Measurements from ENCODE around the gene KIF1B. TPM values are rescaled to one million over a fixed set of nuclear protein-coding genes. Genes with fewer than 3 reads are reported as not detected.

The KIF1B gene
- polyA plus RNA-seq, 1 donor = 23.8 TPM

GRCh38 chr1:10326251-10326650 is 115.9 kb downstream of the KIF1B start:
- DNase-seq = no peak
- H3K9me3 ChIP-seq (ENCODE audit: control insufficient read depth, low read depth, low read length) = no peaks in the 10 kb centered on the region
- no CpG with 5 or more reads among the region's 11 CpGs for WGBS (ENCODE audit: insufficient coverage, low lambda C conversion rate)
- no peak overlapping the region for H3K4me3 ChIP-seq (ENCODE audit: low read length)
- no peaks in the 10 kb centered on the region for H3K27me3 ChIP-seq (ENCODE audit: control insufficient read depth, insufficient read depth, low read length)
- peaks cover 33% of the 10 kb centered on the region for H3K36me3 ChIP-seq (ENCODE audit: control insufficient read depth, insufficient read depth, low read length)
- no peaks in the 10 kb centered on the region for H3K4me1 ChIP-seq (ENCODE audit: control insufficient read depth, insufficient read depth, low read length)
- no peak overlapping the region for H3K27ac ChIP-seq (ENCODE audit: low read length)

DNA sequence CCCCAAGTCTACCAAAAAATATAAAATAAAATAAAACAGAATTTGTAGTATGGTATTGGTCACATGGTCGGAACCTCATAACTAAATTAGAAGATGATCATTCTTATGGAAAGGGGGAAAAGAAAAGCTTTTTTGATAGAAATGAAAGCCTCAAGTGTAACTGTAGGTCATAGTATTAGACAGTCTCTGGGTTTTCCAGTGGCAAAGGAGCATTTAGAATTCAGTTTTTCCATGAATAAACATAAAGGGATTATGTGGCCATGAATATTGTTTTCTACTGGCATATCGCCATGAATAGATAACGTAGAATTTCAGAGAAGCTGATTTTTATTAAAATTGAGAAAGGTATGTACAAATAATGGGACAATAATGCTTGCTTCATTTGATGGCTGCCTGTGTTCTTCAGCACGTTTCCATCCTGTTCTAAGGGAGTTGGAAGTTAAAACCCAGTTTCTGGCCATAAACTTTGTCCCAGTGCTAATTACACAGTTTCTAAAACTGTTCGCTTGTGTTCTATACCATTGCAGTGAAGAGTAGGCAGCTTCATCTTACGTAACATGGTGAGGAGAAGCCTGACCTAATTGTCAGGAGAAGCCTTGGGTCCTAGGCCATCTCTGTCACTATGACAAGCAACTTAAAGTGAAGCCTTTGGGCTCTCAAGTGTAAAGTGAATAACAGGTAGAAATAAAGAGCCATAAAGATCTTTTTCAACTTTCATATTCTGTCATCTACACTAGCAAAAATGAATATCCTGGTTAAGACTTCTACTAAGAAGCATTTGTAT is 118.0 kb downstream of the KIF1B start:
- 100% methylated on average over 1 of the region's 6 CpGs for WGBS (ENCODE audit: insufficient coverage, low lambda C conversion rate)
- peaks cover 21% of the 10 kb centered on the region for H3K36me3 ChIP-seq (ENCODE audit: control insufficient read depth, insufficient read depth, low read length)
- H3K9me3 ChIP-seq (ENCODE audit: control insufficient read depth, low read depth, low read length) = no peaks in the 10 kb centered on the region
- no peaks in the 10 kb centered on the region for H3K27me3 ChIP-seq (ENCODE audit: control insufficient read depth, insufficient read depth, low read length)
- H3K4me1 ChIP-seq (ENCODE audit: control insufficient read depth, insufficient read depth, low read length) = no peaks in the 10 kb centered on the region
- no peak overlapping the region for H3K4me3 ChIP-seq (ENCODE audit: low read length)
- no peak for DNase-seq
- H3K27ac ChIP-seq (ENCODE audit: low read length) = no peak overlapping the region

DNA sequence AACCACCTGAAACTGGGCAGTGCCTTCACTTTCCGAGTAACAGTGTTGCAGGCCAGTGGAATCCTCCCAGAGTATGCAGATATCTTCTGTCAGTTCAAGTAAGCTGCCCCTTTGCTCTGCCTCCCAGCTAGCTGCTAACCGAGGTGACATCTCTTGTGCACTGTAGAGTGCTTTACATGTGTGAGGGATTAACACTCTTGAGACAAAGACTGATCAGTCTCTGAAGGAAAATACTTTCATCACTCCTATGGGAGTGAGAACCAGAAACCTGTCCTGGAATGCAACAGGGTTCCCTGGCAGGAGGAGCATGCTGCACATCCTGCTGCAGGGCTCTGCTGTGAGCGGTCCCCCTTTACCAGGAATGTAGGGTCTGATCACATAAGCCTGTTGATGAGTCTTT is 127.1 kb downstream of the KIF1B start:
- Histone ChIP-seq H3K4me1 (ENCODE audit: control insufficient read depth, insufficient read depth, low read length) (no peaks in the 10 kb centered on the region), H3K36me3 (ENCODE audit: control insufficient read depth, insufficient read depth, low read length) (peaks cover 46% of the 10 kb centered on the region), H3K9me3 (ENCODE audit: control insufficient read depth, low read depth, low read length) (no peaks in the 10 kb centered on the region), H3K27me3 (ENCODE audit: control insufficient read depth, insufficient read depth, low read length) (no peaks in the 10 kb centered on the region), H3K27ac (ENCODE audit: low read length) (no peak overlapping the region), H3K4me3 (ENCODE audit: low read length) (no peak overlapping the region)
- no peak for DNase-seq
- WGBS (ENCODE audit: insufficient coverage, low lambda C conversion rate) = no CpG with 5 or more reads among the region's 3 CpGs

GRCh38 chr1:10338047-10338446 is 127.7 kb downstream of the KIF1B start:
- H3K36me3 ChIP-seq (ENCODE audit: control insufficient read depth, insufficient read depth, low read length) = peaks cover 49% of the 10 kb centered on the region

DNA sequence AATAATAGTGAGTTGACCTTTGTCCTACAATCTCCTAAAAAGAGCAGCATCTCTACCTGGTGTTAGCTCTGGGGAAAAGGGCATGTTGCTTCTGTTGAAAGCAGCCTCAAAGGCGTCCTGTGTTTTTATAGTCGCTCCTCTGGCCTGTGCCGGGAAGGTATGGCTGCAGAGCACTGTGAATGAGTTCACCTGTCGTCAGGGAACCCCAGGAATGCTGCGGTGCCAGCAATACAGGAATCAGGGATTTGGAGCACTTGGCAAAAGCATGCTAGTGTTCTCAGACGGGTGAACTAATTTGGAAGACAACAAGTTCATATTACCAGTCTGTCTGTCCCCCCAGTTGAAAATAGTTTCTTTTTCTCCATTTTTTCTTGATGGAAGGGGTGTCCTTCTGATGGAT is 128.2 kb downstream of the KIF1B start:
- Histone ChIP-seq H3K9me3 (ENCODE audit: control insufficient read depth, low read depth, low read length) (no peaks in the 10 kb centered on the region), H3K36me3 (ENCODE audit: control insufficient read depth, insufficient read depth, low read length) (peaks cover 52% of the 10 kb centered on the region), H3K4me3 (ENCODE audit: low read length) (no peak overlapping the region), H3K4me1 (ENCODE audit: control insufficient read depth, insufficient read depth, low read length) (no peaks in the 10 kb centered on the region), H3K27me3 (ENCODE audit: control insufficient read depth, insufficient read depth, low read length) (no peaks in the 10 kb centered on the region), H3K27ac (ENCODE audit: low read length) (no peak overlapping the region)
- WGBS (ENCODE audit: insufficient coverage, low lambda C conversion rate) = no CpG with 5 or more reads among the region's 6 CpGs
- DNase-seq = no peak

More at GRCh38 chr1:10338047-10338446, 127.7 kb downstream of the KIF1B start:
- DNase-seq = peak; percentile 22 to 34
- no peak overlapping the region for H3K27ac ChIP-seq (ENCODE audit: low read length)
- no peaks in the 10 kb centered on the region for H3K9me3 ChIP-seq (ENCODE audit: control insufficient read depth, low read depth, low read length)
- H3K4me3 ChIP-seq (ENCODE audit: low read length) = no peak overlapping the region
- H3K27me3 ChIP-seq (ENCODE audit: control insufficient read depth, insufficient read depth, low read length) = no peaks in the 10 kb centered on the region
- WGBS (ENCODE audit: insufficient coverage, low lambda C conversion rate) = no CpG with 5 or more reads among the region's 2 CpGs
- H3K4me1 ChIP-seq (ENCODE audit: control insufficient read depth, insufficient read depth, low read length) = no peaks in the 10 kb centered on the region

DNA sequence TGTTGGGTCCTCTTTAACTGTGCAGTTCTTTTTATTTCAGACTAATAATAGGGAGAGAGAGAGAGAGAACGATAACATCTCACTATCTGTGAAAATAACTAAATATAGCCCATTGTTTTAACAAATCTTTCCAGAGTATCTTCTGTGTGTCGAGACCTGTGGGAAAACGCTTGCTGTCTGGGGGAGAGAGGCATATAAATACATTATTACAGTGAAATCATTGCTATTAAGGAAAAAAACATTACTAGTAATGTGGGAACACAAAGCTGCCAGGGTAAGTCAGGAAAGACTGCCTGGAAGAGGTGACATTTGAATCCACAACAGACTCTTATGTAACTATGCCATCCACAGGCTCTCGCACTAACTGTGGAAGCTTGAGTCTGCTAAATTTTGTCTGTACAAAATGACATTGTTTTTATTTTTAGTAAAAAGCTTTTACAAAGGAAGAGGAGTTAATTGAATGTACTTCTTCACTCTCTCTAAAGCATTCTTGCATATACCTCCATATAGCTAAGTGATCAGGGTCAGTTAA is 128.7 kb downstream of the KIF1B start:
- no peak overlapping the region for H3K4me3 ChIP-seq (ENCODE audit: low read length)
- 100% methylated on average over 2 of the region's 4 CpGs for WGBS (ENCODE audit: insufficient coverage, low lambda C conversion rate)
- H3K36me3 ChIP-seq (ENCODE audit: control insufficient read depth, insufficient read depth, low read length) = peaks cover 56% of the 10 kb centered on the region
- no peaks in the 10 kb centered on the region for H3K9me3 ChIP-seq (ENCODE audit: control insufficient read depth, low read depth, low read length)
- no peaks in the 10 kb centered on the region for H3K4me1 ChIP-seq (ENCODE audit: control insufficient read depth, insufficient read depth, low read length)
- DNase-seq = no peak
- H3K27ac ChIP-seq (ENCODE audit: low read length) = no peak overlapping the region
- H3K27me3 ChIP-seq (ENCODE audit: control insufficient read depth, insufficient read depth, low read length) = no peaks in the 10 kb centered on the region

- WGBS (ENCODE audit: insufficient coverage, low lambda C conversion rate) = 80% methylated on average over 1 of the region's 5 CpGs
- peak; percentile 14 to 63 for DNase-seq
- peak overlapping the region; percentile 20 for H3K27ac ChIP-seq (ENCODE audit: low read length)
These were observed 129.4 kb downstream of the KIF1B start for GRCh38 chr1:10339815-10340214.

DNA sequence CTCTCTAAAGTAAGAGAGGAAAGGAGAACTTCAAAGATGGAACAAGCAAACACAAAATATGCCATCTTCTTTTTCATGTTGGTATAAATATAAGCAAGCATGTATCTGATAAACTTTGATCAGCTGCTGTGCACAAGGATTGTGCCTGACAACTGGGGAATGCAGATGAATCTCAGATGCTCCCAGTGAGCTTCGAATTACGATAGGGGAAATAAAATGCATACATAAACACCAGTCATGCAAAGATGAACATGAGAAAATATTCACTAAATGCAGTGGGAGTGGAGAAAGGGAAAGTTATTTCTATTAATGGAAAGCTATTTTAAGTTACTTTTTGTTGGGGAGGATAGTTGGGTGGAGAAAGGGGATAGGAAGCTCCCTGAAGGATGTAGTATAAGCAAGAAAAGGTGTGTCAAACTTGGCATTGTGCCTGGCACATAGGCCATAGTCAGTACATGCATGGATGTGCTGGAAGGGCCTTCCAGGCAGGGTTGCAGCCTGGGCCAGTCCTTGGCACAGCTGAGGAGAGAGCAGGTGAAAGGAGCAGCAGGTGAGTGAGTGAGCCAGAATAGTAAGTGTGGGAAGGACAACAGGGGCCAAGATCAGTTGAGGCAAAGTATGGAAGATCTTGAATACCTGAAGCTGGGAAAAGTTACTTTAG is 130.7 kb downstream of the KIF1B start:
- no peaks in the 10 kb centered on the region for H3K4me1 ChIP-seq (ENCODE audit: control insufficient read depth, insufficient read depth, low read length)
- H3K36me3 ChIP-seq (ENCODE audit: control insufficient read depth, insufficient read depth, low read length) = peaks cover 56% of the 10 kb centered on the region
- no peak overlapping the region for H3K4me3 ChIP-seq (ENCODE audit: low read length)
- H3K27me3 ChIP-seq (ENCODE audit: control insufficient read depth, insufficient read depth, low read length) = no peaks in the 10 kb centered on the region
- no peak overlapping the region for H3K27ac ChIP-seq (ENCODE audit: low read length)
- no peaks in the 10 kb centered on the region for H3K9me3 ChIP-seq (ENCODE audit: control insufficient read depth, low read depth, low read length)
- no peak for DNase-seq
- 94% methylated on average over 2 of the region's 2 CpGs for WGBS (ENCODE audit: insufficient coverage, low lambda C conversion rate)

More at GRCh38 chr1:10339815-10340214, 129.4 kb downstream of the KIF1B start:
- H3K9me3 ChIP-seq (ENCODE audit: control insufficient read depth, low read depth, low read length) = no peaks in the 10 kb centered on the region
- H3K4me3 ChIP-seq (ENCODE audit: low read length) = no peak overlapping the region
- H3K36me3 ChIP-seq (ENCODE audit: control insufficient read depth, insufficient read depth, low read length) = peaks cover 58% of the 10 kb centered on the region
- no peaks in the 10 kb centered on the region for H3K27me3 ChIP-seq (ENCODE audit: control insufficient read depth, insufficient read depth, low read length)
- H3K4me1 ChIP-seq (ENCODE audit: control insufficient read depth, insufficient read depth, low read length) = no peaks in the 10 kb centered on the region

- Histone ChIP-seq H3K4me1 (ENCODE audit: control insufficient read depth, insufficient read depth, low read length) (no peaks in the 10 kb centered on the region), H3K27ac (ENCODE audit: low read length) (no peak overlapping the region), H3K9me3 (ENCODE audit: control insufficient read depth, low read depth, low read length) (no peaks in the 10 kb centered on the region), H3K27me3 (ENCODE audit: control insufficient read depth, insufficient read depth, low read length) (no peaks in the 10 kb centered on the region), H3K36me3 (ENCODE audit: control insufficient read depth, insufficient read depth, low read length) (peaks cover 45% of the 10 kb centered on the region), H3K4me3 (ENCODE audit: low read length) (no peak overlapping the region)
- DNase-seq = no peak
These were observed 136.7 kb downstream of the KIF1B start for GRCh38 chr1:10347109-10347508.

- no peaks in the 10 kb centered on the region for H3K27me3 ChIP-seq (ENCODE audit: control insufficient read depth, insufficient read depth, low read length)
- WGBS (ENCODE audit: insufficient coverage, low lambda C conversion rate) = no CpG with 5 or more reads among the region's 4 CpGs
- no peak overlapping the region for H3K4me3 ChIP-seq (ENCODE audit: low read length)
- no peaks in the 10 kb centered on the region for H3K9me3 ChIP-seq (ENCODE audit: control insufficient read depth, low read depth, low read length)
- H3K27ac ChIP-seq (ENCODE audit: low read length) = no peak overlapping the region
- peaks cover 25% of the 10 kb centered on the region for H3K36me3 ChIP-seq (ENCODE audit: control insufficient read depth, insufficient read depth, low read length)
- no peak for DNase-seq
- no peaks in the 10 kb centered on the region for H3K4me1 ChIP-seq (ENCODE audit: control insufficient read depth, insufficient read depth, low read length)
These were observed 142.9 kb downstream of the KIF1B start for GRCh38 chr1:10353282-10353681.

Measured in large intestine (tissue), 3 donors.